Loucy (cell line): ENCODE results near the gene GTSE1.

Source experiments
- H2AFZ ChIP-seq: fragments of 200-600 bp; sonication (generic); 2 replicates; pipeline ENCODE4 v1.6.0; 2016; ENCODE audit warnings: antibody characterized with exemption, mild to moderate bottlenecking, low read length, moderate library complexity
- H3F3A ChIP-seq: fragments of 200-600 bp; 2 replicates; pipeline ENCODE4 v1.6.0; 2016; ENCODE audit warnings: antibody characterized with exemption, low read depth, mild to moderate bottlenecking
- H3K27me3 ChIP-seq: fragments of 200-600 bp; sonication (generic); 2 replicates; pipeline ENCODE4 v1.6.1; 2014; ENCODE audit warnings: low read length, mild to moderate bottlenecking; ENCODE audit not compliant: insufficient read depth, poor library complexity, severe bottlenecking
- H3K36me3 ChIP-seq: fragments of 200-600 bp; sonication (generic); 2 replicates; pipeline ENCODE4 v1.6.1; 2016; ENCODE audit warnings: low read length; ENCODE audit not compliant: insufficient read depth
- H3K4me1 ChIP-seq: fragments of 200-600 bp; sonication (generic); 2 replicates; pipeline ENCODE4 v1.5.1; 2014; ENCODE audit warnings: low read length, mild to moderate bottlenecking; ENCODE audit not compliant: insufficient read depth, poor library complexity, severe bottlenecking
- H3K4me2 ChIP-seq: fragments of 200-600 bp; sonication (generic); 2 replicates; pipeline ENCODE4 v1.6.0; 2014; ENCODE audit warnings: antibody characterized with exemption, low read length, low read depth, mild to moderate bottlenecking; ENCODE audit not compliant: poor library complexity, severe bottlenecking
- H3K4me3 ChIP-seq: fragments of 200-600 bp; sonication (generic); 2 replicates; pipeline ENCODE4 v1.5.1; 2014; ENCODE audit warnings: low read length, mild to moderate bottlenecking, mixed read lengths; ENCODE audit not compliant: poor library complexity, severe bottlenecking
- H3K79me2 ChIP-seq: fragments of 200-600 bp; sonication (generic); 2 replicates; pipeline ENCODE4 v1.6.1; 2014; ENCODE audit warnings: low read length; ENCODE audit not compliant: insufficient read depth
- H3K9ac ChIP-seq: fragments of 200-600 bp; sonication (generic); 2 replicates; pipeline ENCODE4 v1.6.0; 2014; ENCODE audit warnings: mild to moderate bottlenecking, low read depth, low read length, moderate library complexity; ENCODE audit not compliant: poor library complexity, severe bottlenecking
- H3K9me2 ChIP-seq: fragments of 200-600 bp; sonication (generic); replicated peaks from 2 replicates; pipeline ENCODE4 v1.6.1; 2016; ENCODE audit warnings: low read depth, low read length, mixed read lengths
- H3K9me3 ChIP-seq: fragments of 200-600 bp; sonication (generic); 2 replicates; pipeline ENCODE4 v1.6.1; 2014; ENCODE audit warnings: mild to moderate bottlenecking, antibody characterized with exemption, low read length, low read depth; ENCODE audit not compliant: insufficient read depth
- H4K20me1 ChIP-seq: fragments of 200-600 bp; sonication (generic); 2 replicates; pipeline ENCODE4 v1.6.0; 2014; ENCODE audit warnings: antibody characterized with exemption, low read length, mild to moderate bottlenecking; ENCODE audit not compliant: insufficient read depth, poor library complexity, severe bottlenecking
- CTCF ChIP-seq: fragments of 200-600 bp; sonication (generic); conservative IDR thresholded peaks from 2 replicates; pipeline ENCODE4 v1.5.1; 2014; ENCODE audit warnings: mild to moderate bottlenecking, antibody characterized with exemption, low read length
- EZH2phosphoT487 ChIP-seq: fragments of 200-600 bp; IDR thresholded peaks from 2 replicates; pipeline ENCODE4 v1.6.1; 2018; ENCODE audit warnings: antibody characterized with exemption, mild to moderate bottlenecking, moderate library complexity, borderline replicate concordance

The GTSE1 gene

GRCh38 chr22:46280063-46280817 is 16.4 kb upstream of the GTSE1 start:
- H3K9me2 ChIP-seq, result no peaks in the 10 kb centered on the region
- H4K20me1 ChIP-seq, result no peaks in the 10 kb centered on the region
- H3K9me3 ChIP-seq, result no peaks in the 10 kb centered on the region
- H3K27me3 ChIP-seq, result no peaks in the 10 kb centered on the region
- H3K4me3 ChIP-seq, result no peak overlapping the region
- H3K36me3 ChIP-seq, result peaks cover 59% of the 10 kb centered on the region; the same call in 1 of the 2 replicates
- H3K79me2 ChIP-seq, result no peaks in the 10 kb centered on the region; the same call in 1 of the 2 replicates
- H3K9ac ChIP-seq, result no peak overlapping the region
- H3K4me1 ChIP-seq, result peaks cover 6% of the 10 kb centered on the region
- no peaks in the 10 kb centered on the region for H3F3A ChIP-seq
- no peak overlapping the region for H3K4me2 ChIP-seq
- TF ChIP-seq CTCF (no peak), EZH2phosphoT487 (no peak)
- no peak overlapping the region for H2AFZ ChIP-seq

GRCh38 chr22:46280999-46281623 is 15.6 kb upstream of the GTSE1 start:
- no peaks in the 10 kb centered on the region for H3K79me2 ChIP-seq
- no peaks in the 10 kb centered on the region for H3K27me3 ChIP-seq
- H3K4me3 ChIP-seq, result no peak overlapping the region
- H2AFZ ChIP-seq, result no peak overlapping the region
- H3F3A ChIP-seq, result no peaks in the 10 kb centered on the region
- H3K4me2 ChIP-seq, result no peak overlapping the region
- H3K4me1 ChIP-seq, result no peaks in the 10 kb centered on the region
- peaks cover 57% of the 10 kb centered on the region; the same call in 1 of the 2 replicates for H3K36me3 ChIP-seq
- TF ChIP-seq EZH2phosphoT487, result no peak
- no peak for TF ChIP-seq CTCF
- H3K9me2 ChIP-seq, result no peaks in the 10 kb centered on the region
- no peak overlapping the region for H3K9ac ChIP-seq
- H3K9me3 ChIP-seq, result no peaks in the 10 kb centered on the region
- no peaks in the 10 kb centered on the region for H4K20me1 ChIP-seq

GRCh38 chr22:46281866-46282678 is 14.6 kb upstream of the GTSE1 start:
- H3K27me3 ChIP-seq, result no peaks in the 10 kb centered on the region
- peaks cover 55% of the 10 kb centered on the region; the same call in 1 of the 2 replicates for H3K36me3 ChIP-seq
- no peak overlapping the region for H2AFZ ChIP-seq
- no peaks in the 10 kb centered on the region for H3K9me3 ChIP-seq
- H3F3A ChIP-seq, result no peaks in the 10 kb centered on the region
- no peak for TF ChIP-seq EZH2phosphoT487
- TF ChIP-seq CTCF, result no peak
- no peak overlapping the region for H3K4me3 ChIP-seq
- peaks cover 5% of the 10 kb centered on the region for H3K4me1 ChIP-seq
- peaks cover 6% of the 10 kb centered on the region; the same call in 1 of the 2 replicates for H3K79me2 ChIP-seq
- no peaks in the 10 kb centered on the region for H3K9me2 ChIP-seq
- H4K20me1 ChIP-seq, result no peaks in the 10 kb centered on the region
- H3K9ac ChIP-seq, result no peak overlapping the region
- H3K4me2 ChIP-seq, result no peak overlapping the region
